ENCODE results near the gene PKD2.

PKD2 gene

GRCh38 chr4:88007304-88008121, at the start of gene PKD2:
TSS of gene PKD2 (plus strand) at chr4:88007635. CDS start at chr4:88007734, 99 bp downstream.
- DNase-seq = peak; percentile 82

DNA sequence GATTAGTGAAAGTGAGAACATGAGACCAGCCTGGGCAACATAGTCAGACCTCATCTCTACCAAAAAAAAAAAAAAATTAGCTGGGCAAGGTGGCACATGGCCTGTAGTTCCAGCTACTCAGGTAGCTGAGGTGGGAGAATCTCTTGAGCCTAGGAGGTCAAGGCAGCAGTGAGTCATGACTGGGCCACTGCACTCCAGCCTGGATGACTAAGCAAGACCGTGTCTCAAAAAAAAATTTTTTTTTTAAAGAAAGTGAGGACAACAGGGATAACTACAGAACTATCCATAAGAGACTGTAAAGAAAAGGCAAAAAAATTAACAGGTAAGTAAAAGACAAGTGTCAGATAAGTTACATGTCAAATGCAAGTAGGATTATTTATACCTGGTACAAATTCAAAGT, 45.4 kb upstream of the PKD2 start:
- no peak for DNase-seq

DNA sequence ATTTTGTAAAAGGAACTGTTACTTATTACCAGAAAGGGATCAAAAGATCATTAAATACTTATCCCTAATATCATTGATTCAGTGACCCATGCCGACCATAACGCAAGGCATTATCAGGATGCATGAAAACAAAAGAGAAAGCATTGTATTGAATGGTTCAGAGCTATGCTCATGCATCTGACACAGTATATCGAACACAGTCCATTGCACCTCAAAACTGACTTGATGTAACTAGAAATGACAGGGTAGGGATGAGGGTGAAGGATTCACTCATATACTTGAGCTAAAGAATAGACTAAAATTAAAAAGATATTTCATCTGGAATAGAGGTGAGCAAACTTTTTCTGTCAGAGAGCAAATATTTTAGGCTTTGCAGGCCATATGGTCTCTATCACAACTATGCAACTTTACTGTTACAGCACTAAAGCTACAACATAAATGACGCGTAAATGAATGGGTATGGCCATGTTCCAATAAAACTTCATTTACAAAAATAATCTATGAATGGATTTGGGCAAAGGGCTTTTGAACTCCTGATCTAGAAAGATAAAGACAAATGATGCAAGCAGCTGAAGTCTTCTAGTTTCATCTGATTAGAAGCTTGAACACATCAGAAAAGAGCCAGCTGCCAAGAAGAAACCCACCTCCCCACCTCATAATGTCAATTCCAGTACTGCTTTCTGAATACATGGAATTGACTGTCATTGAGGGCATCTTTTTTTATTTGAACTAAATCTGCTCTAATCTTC, 44.9 kb upstream of the PKD2 start:
- DNase-seq = no peak

GRCh38 chr4:87965501-87965975, 41.9 kb upstream of the PKD2 start:
- DNase-seq = no peak

DNA sequence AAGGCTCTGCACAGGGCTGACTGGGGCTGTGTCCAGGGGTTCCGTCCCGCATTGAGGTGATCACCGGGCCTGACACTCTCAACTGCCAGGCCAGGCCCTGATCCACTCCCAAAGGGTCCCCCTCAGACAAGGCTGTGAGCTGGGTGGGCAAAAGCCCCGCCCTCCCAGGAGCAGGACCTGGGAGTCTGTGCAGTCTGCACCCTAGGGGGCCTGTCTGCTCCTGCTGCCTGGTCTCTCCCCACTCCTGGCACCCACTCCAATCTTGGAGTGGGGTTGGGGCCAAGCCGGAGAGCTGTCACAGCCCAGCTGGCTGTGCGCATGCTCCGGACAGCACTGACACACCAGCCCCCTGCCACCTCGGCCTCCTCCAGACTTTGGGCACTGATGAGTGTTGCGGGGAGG, 41.3 kb upstream of the PKD2 start:
- DNase-seq = no peak

GRCh38 chr4:87967193-87967592, 40.2 kb upstream of the PKD2 start:
- no peak for DNase-seq

GRCh38 chr4:87970121-87970520, 37.3 kb upstream of the PKD2 start:
- DNase-seq = no peak

DNA sequence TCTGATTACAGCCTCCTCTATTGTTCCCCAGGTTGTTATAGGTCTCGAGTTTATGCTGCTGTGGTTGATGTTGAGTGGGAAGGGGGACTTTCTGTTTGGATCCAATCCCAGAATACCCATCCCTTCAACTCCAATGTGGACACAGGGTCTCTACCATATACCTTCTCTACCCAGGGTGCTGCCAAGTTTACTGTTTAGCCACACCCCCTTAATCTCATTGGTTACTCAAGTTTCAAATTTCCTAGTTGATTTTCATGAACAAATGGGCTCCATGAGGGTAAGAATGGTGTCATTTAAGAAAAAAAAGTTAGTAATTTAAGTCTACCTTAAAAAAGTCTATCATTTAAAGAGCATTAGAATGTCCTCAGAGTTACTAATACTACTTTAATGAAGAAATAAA, 35.6 kb upstream of the PKD2 start:
- DNase-seq = no peak

GRCh38 chr4:87973283-87974169, 33.9 kb upstream of the PKD2 start:
- DNase-seq = peak; percentile 33

DNA sequence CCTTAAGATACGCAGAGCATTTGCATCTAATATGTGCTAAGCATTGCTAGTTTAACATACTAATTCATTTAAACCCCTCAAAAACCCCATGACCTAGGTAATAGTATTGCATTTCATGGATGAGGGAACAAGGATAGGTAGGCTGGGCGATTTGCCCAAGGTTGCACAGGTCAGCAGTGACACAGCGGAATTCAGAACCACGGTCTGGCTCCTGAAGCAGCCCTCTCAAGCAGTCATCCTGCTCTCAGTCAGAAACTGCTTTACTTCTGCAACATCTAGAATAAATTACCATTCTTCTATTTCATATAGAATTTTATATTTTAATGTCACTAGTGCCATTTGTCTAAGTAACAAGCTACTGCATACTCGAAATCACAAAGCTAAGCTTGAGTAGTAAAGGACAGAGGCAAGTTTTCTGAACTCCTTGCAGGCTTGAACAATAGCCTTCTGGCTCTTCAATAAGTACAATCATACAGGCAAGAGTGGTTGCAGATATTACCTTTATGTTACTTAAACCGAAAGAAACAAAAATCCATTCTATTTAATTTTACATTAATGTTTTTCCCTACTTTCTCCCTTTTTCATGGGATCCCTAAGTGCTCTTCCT, 32.5 kb upstream of the PKD2 start:
- no peak for DNase-seq

DNA sequence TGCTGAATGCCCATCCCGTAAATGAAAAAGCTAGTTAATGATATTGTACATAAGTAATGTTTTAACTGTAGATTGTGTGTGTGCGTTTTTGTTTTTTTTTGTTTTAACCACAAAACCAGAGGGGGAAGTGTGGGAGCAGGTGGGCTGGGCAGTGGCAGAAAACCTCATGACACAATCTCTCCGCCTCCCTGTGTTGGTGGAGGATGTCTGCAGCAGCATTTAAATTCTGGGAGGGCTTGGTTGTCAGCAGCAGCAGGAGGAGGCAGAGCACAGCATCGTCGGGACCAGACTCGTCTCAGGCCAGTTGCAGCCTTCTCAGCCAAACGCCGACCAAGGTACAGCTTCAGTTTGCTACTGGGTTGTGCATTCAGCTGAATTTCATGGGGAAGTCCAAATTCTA, 32.0 kb upstream of the PKD2 start, which contains the start of gene SPP1:
Gene SPP1, plus strand, starts transcription at position 249 of the 400 bp plus-strand sequence. CDS start 1,182 bp downstream, outside the sequence.
- DNase-seq = no peak

- DNase-seq = no peak
Measured at GRCh38 chr4:87977521-87978278, 29.7 kb upstream of the PKD2 start.

GRCh38 chr4:87978681-87979080, 28.8 kb upstream of the PKD2 start:
- DNase-seq = no peak

DNA sequence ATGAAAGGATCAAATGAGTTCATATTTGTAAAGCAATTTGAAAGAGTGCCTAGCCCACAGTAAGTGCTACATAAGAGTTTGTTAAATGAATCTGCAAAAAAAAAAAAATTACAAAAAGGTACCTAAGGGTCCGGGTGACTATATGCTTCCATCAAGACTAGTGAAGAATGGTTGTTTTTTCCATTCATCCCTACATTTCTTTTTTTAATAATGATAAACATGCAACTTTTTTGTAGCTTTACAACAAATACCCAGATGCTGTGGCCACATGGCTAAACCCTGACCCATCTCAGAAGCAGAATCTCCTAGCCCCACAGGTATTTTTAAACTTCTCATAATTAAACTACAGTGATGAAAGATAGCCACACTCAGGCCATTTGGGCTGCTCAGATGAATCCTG, 27.6 kb upstream of the PKD2 start:
- no peak for DNase-seq

GRCh38 chr4:87981486-87981885, 25.9 kb upstream of the PKD2 start:
- no peak for DNase-seq

GRCh38 chr4:87982036-87982435, 25.4 kb upstream of the PKD2 start:
- no peak for DNase-seq

DNA sequence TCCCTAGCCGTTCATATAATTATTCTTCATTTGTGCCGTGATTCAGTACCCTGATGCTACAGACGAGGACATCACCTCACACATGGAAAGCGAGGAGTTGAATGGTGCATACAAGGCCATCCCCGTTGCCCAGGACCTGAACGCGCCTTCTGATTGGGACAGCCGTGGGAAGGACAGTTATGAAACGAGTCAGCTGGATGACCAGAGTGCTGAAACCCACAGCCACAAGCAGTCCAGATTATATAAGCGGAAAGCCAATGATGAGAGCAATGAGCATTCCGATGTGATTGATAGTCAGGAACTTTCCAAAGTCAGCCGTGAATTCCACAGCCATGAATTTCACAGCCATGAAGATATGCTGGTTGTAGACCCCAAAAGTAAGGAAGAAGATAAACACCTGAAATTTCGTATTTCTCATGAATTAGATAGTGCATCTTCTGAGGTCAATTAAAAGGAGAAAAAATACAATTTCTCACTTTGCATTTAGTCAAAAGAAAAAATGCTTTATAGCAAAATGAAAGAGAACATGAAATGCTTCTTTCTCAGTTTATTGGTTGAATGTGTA, 24.9 kb upstream of the PKD2 start:
- no peak for DNase-seq

- no peak for DNase-seq
Measured at GRCh38 chr4:87983996-87984395, 23.4 kb upstream of the PKD2 start.

DNA sequence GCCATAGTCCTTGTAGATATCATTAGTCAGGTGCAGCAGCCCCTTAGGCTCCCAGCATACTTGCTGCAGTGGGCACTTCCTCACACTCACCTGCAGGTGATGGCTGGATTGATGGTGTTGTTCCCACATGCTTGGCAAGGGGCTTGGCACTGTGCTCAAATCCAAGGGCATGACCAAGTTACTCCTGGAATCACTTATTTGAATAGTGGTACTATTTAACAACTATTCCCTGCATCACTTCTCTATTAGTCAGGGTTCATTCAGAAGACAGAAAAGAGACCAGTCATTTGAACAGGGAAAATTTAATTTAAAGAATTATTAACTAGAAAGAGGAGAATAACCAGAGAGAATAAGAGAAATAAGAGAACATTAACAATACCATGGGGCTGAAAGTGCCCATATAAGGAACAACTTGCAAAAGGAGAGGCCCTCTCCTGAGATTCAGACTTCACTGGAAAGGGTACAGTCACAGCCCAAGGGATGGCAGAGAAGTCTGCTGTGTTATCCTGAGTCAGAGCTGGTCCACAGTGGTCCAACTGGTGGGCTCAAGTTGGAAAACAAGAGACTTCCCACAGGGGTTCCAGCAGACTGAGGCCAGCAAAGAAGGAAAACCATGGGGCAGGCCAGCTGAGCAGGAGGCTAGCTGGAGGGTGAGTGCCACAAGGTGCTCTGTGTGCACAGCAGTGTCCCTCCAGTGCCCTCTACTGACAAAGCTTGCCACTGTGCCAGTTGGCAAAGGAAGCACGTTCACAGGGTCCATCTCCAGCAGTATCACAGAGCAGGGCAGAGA, 22.1 kb upstream of the PKD2 start:
- DNase-seq = peak; percentile 33

- no peak for DNase-seq
Measured at GRCh38 chr4:87985887-87986200, 21.6 kb upstream of the PKD2 start.

- DNase-seq = no peak
Measured at GRCh38 chr4:87986508-87986907, 20.9 kb upstream of the PKD2 start.
